Endothelial cell of umbilical vein (primary cell): ENCODE data around the gene ACKR3. TPM values are rescaled to one million over a fixed set of nuclear protein-coding genes. Genes with fewer than 3 reads are reported as not detected.

ENCODE experiments used
- BruUV-seq: library from RNA; stranded (reverse); fragments of 400-500 nt; replicated peaks from 2 replicates; lab custom pipeline; 2021; lab: Mats Ljungman, UMichigan
- CTCF ChIA-PET: fragments of 300-600, 350-600 bp; sonication (Branson Sonifier 250); formaldehyde crosslinking; loops from one replicate; lab custom pipeline; 2021; ENCODE audit warnings: antibody characterized with exemption, inconsistent platforms; lab: Charles Lee
- POLR2A ChIA-PET: fragments of 300-600, 350-600 bp; sonication (Branson Sonifier 250); formaldehyde crosslinking; loops from one replicate; lab custom pipeline; 2021; ENCODE audit warnings: antibody characterized with exemption, inconsistent platforms; lab: Charles Lee
- DNase-seq: peaks from one replicate; pipeline ENCODE4 v3.0.0-alpha.2; 2011; ENCODE audit warnings: low read depth, low spot score
- FAIRE-seq: peaks from 2 replicates; lab custom pipeline; 2011; peaks lifted over from hg19 to GRCh38; lab: Jason Lieb, UNC
- H2AFZ ChIP-seq: 2 replicates; pipeline ENCODE4 v1.6.0; 2012; ENCODE audit warnings: low read depth, low read length, control low read depth, inconsistent platforms
- H3K27ac ChIP-seq: 2 replicates; pipeline ENCODE4 v1.5.1; 2011; ENCODE audit warnings: low read depth, mild to moderate bottlenecking, control low read depth, low read length, moderate library complexity; ENCODE audit not compliant: insufficient read depth
- H3K27me3 ChIP-seq, 2 experiments: 2 replicates each; pipeline versions ENCODE4 v1.6.0 to v1.6.1; 2011; ENCODE audit warnings: low read length in 2 of 2, mixed read lengths in 1 of 2; ENCODE audit not compliant: control insufficient read depth in 2 of 2, insufficient read depth in 2 of 2
- H3K36me3 ChIP-seq, 2 experiments: 2 replicates in 1 of 2; 3 replicates in 1 of 2; pipeline ENCODE4 v1.5.1; 2011; ENCODE audit warnings: low read length in 2 of 2, mild to moderate bottlenecking in 1 of 2, moderate library complexity in 1 of 2; ENCODE audit not compliant: control insufficient read depth in 2 of 2, insufficient read depth in 2 of 2; ENCODE audit errors: extremely low read depth in 1 of 2
- H3K4me1 ChIP-seq: 3 replicates; pipeline ENCODE4 v1.5.1; 2011; ENCODE audit warnings: mild to moderate bottlenecking, low read length; ENCODE audit not compliant: control insufficient read depth, insufficient read depth; ENCODE audit errors: extremely low read depth
- H3K4me2 ChIP-seq: 2 replicates; pipeline ENCODE4 v1.6.1; 2011; ENCODE audit warnings: low read length, control low read depth, mixed read lengths; ENCODE audit not compliant: insufficient read depth
- H3K4me3 ChIP-seq, 3 experiments: fragments of 200-600 bp in 1 of 3; sonication (generic), shearing (Covaris generic) in 1 of 3; replicated peaks in 1 of 3; 2 replicates each; pipeline ENCODE4 v1.5.1; 2011 to 2016; ENCODE audit warnings: control low read depth in 3 of 3, low read length in 3 of 3, mild to moderate bottlenecking in 2 of 3, inconsistent platforms in 1 of 3, low read depth in 1 of 3, moderate library complexity in 1 of 3; ENCODE audit not compliant: insufficient read depth in 1 of 3
- H3K79me2 ChIP-seq: 2 replicates; pipeline ENCODE4 v1.6.0; 2012; ENCODE audit warnings: low read length, inconsistent platforms; ENCODE audit not compliant: control insufficient read depth, insufficient read depth
- H3K9ac ChIP-seq: replicated peaks from 2 replicates; pipeline ENCODE3; 2011; ENCODE audit warnings: low read length, control low read depth; ENCODE audit not compliant: insufficient read depth; ENCODE audit errors: extremely low read depth
- H3K9me1 ChIP-seq: replicated peaks from 3 replicates; pipeline ENCODE4 v1.6.0; 2011; ENCODE audit warnings: mild to moderate bottlenecking, low read length; ENCODE audit not compliant: control insufficient read depth, insufficient read depth; ENCODE audit errors: extremely low read depth
- H3K9me3 ChIP-seq: replicated peaks from 2 replicates; pipeline ENCODE4 v1.5.1; 2012; ENCODE audit warnings: low read length, inconsistent platforms; ENCODE audit not compliant: control insufficient read depth, insufficient read depth
- H4K20me1 ChIP-seq: replicated peaks from 2 replicates; pipeline ENCODE3; 2011; ENCODE audit warnings: mild to moderate bottlenecking, low read length; ENCODE audit not compliant: control insufficient read depth, insufficient read depth; ENCODE audit errors: extremely low read depth
- CTCF ChIP-seq, 2 donors: IDR thresholded peaks; 1 replicate in 1 of 2; 2 replicates in 1 of 2; pipeline ENCODE4 v1.5.1; 2011; ENCODE audit warnings: low read length in 2 of 2, mild to moderate bottlenecking in 2 of 2, moderate library complexity in 2 of 2, control low read depth in 1 of 2, inconsistent platforms in 1 of 2, low read depth in 1 of 2; ENCODE audit not compliant: insufficient read depth in 1 of 2; ENCODE audit errors: extremely low read depth in 1 of 2
- EZH2 ChIP-seq: IDR thresholded peaks from 2 replicates; pipeline ENCODE4 v1.6.1; 2012; ENCODE audit warnings: borderline replicate concordance, low read depth, mild to moderate bottlenecking, moderate library complexity, low read length, inconsistent platforms; ENCODE audit not compliant: severe bottlenecking
- GATA2 ChIP-seq: IDR thresholded peaks from 2 replicates; pipeline ENCODE4 v1.7.0; 2011; ENCODE audit warnings: low read depth, mild to moderate bottlenecking, moderate library complexity, mixed read lengths, low read length; ENCODE audit not compliant: insufficient read length, insufficient read depth
- JUN ChIP-seq: IDR thresholded peaks from 2 replicates; pipeline ENCODE4 v1.6.1; 2011; ENCODE audit warnings: borderline replicate concordance, low read depth; ENCODE audit not compliant: insufficient read length, insufficient read depth
- MAX ChIP-seq: IDR thresholded peaks from 2 replicates; pipeline ENCODE4 v1.6.1; 2011; ENCODE audit not compliant: insufficient read depth, insufficient read length
- MYC ChIP-seq: IDR thresholded peaks from one replicate; pipeline ENCODE4 v1.6.1; 2011; ENCODE audit warnings: mild to moderate bottlenecking, low read depth, low read length
- POLR2A ChIP-seq: IDR thresholded peaks from 2 replicates; pipeline ENCODE4 v1.6.1; 2012; ENCODE audit warnings: low read depth, mild to moderate bottlenecking, control low read depth, low read length
- POLR2AphosphoS5 ChIP-seq: IDR thresholded peaks from 2 replicates; pipeline ENCODE4 v1.6.1; 2012; ENCODE audit warnings: low read depth, mild to moderate bottlenecking, control low read depth, low read length, moderate library complexity; ENCODE audit not compliant: insufficient read depth
- dilution Hi-C: fragments of 300-500 bp; cut with MboI; formaldehyde crosslinking; loops from one replicate; pipeline ENCODE4 v1.15.0; 2019; ENCODE audit warnings: low sequenced_read_pairs; ENCODE audit not compliant: extremely low pct_ligation_motif_present
- intact Hi-C: fragments of 100-400 bp; cut with micrococcal nuclease; formaldehyde crosslinking; loops from one replicate; pipeline ENCODE4 v1.10.0; 2022
- polyA plus RNA-seq, 4 experiments: library from polyadenylated mRNA; depleted of rRNA in 3 of 4; stranded (reverse) in 3 of 4; unstranded in 1 of 4; fragments of >200 nt; gene quantifications; 2 replicates each; pipeline versions ENCODE4 v1.2.1 to v1.2.3, GENCODE V29; 2011 to 2012; ENCODE audit warnings: missing spikeins in 1 of 4
- total RNA-seq: library from RNA; stranded (reverse); gene quantifications from 2 replicates; pipeline ENCODE4 v1.2.3, GENCODE V29; 2021

Gene ACKR3
- total and polyA plus RNA-seq, 2 donors (not counting 3 experiments of a cell fraction or from before 2014, with no cell fraction given): 31.1 to 428 TPM

GRCh38 chr2:236561874-236562273 lies 7.8 kb upstream of the ACKR3 start:
- Histone ChIP-seq H3K9me1 (no peaks in the 10 kb centered on the region), H3K36me3 (no peaks in the 10 kb centered on the region), H2AFZ (no peak overlapping the region), H3K4me3 (no peak overlapping the region), H3K4me1 (no peaks in the 10 kb centered on the region), H3K27ac (no peak overlapping the region), H3K9me3 (no peaks in the 10 kb centered on the region), H3K27me3 (no peaks in the 10 kb centered on the region), H3K9ac (no peak overlapping the region), H3K79me2 (no peaks in the 10 kb centered on the region), H4K20me1 (no peaks in the 10 kb centered on the region), H3K4me2 (no peak overlapping the region)
- TF ChIP-seq EZH2: no peak
- ChIA-PET POLR2A (no interaction called here), CTCF (interaction anchor here (0.8 to 1.3 kb wide), 9 partner anchors 8 to 506 kb away, joined by 3 to 8 read pairs (median 4); no protein-coding TSS in a partner anchor)
- BruUV-seq: no TSS peak
- dilution Hi-C loops: no loop called here
- FAIRE-seq (no peak), DNase-seq (no peak)
- intact Hi-C loops: no loop called here

- FAIRE-seq (peak; percentile 58), DNase-seq (peak; percentile 26)
- H2AFZ ChIP-seq: no peak overlapping the region
- H3K9me3 ChIP-seq: no peaks in the 10 kb centered on the region
- ChIA-PET CTCF (interaction anchor here (0.6 to 1.3 kb wide), 11 partner anchors 8 to 513 kb away, joined by 3 to 8 read pairs (median 3); no protein-coding TSS in a partner anchor), POLR2A (no interaction called here)
- H3K36me3 ChIP-seq: no peaks in the 10 kb centered on the region
- H3K9ac ChIP-seq: no peak overlapping the region
- no TSS peak for BruUV-seq
- TF ChIP-seq POLR2A (no peak), JUN (no peak), MAX (no peak), POLR2AphosphoS5 (no peak), GATA2 (no peak), EZH2 (no peak), MYC (no peak), CTCF (IDR thresholded peaks at IDR 0.05; ENCODE audit: extremely low read depth in 1 of 2, insufficient read depth in 1 of 2, low read depth in 1 of 2, low read length in 2 of 2) (peak; percentile 36 to 37)
- no peak overlapping the region for H3K4me2 ChIP-seq
- intact Hi-C loops: no loop called here
- H3K4me3 ChIP-seq: no peak overlapping the region
- H3K79me2 ChIP-seq: no peaks in the 10 kb centered on the region
- no peaks in the 10 kb centered on the region for H4K20me1 ChIP-seq
- no peaks in the 10 kb centered on the region for H3K27me3 ChIP-seq
- dilution Hi-C loops: no loop called here
- no peak overlapping the region for H3K27ac ChIP-seq
- H3K4me1 ChIP-seq: no peaks in the 10 kb centered on the region
- no peaks in the 10 kb centered on the region for H3K9me1 ChIP-seq
These were observed 7.2 kb upstream of the ACKR3 start for GRCh38 chr2:236562434-236562833.
